Right lobe of liver (tissue), 6 donors: ENCODE results near the gene TRHDE. TPM values are rescaled to one million over a fixed set of nuclear protein-coding genes. Genes with fewer than 3 reads are reported as not detected.

Source experiments
- ATAC-seq, 4 donors: fragments of 200-7000 bp; cut with Tn5 transposase; one replicate each; pipeline ENCODE4 v1.9.1; 2020; ENCODE audit warnings: mild to moderate bottlenecking in 4 of 4, moderate library complexity in 4 of 4
- DNase-seq, 3 donors: peaks; one replicate each; pipeline ENCODE4 v3.0.0-alpha.2; 2020
- H3K27ac ChIP-seq, 3 donors: fragments of 200-600 bp; one replicate each; pipeline ENCODE4 v1.8.0; 2022
- H3K27me3 ChIP-seq, 2 donors: fragments of 200-600 bp; one replicate each; pipeline ENCODE4 v1.8.0; 2022
- H3K36me3 ChIP-seq, 4 donors: fragments of 200-600 bp; sonication (generic) in 1 of 4; one replicate each; pipeline versions ENCODE4 v1.5.1 to v1.8.0; 2017 to 2022; ENCODE audit warnings: control low read depth in 1 of 4
- H3K4me1 ChIP-seq, 4 donors: fragments of 200-600 bp; sonication (generic) in 1 of 4; one replicate each; pipeline versions ENCODE4 v1.5.1 to v1.8.0; 2017 to 2022; ENCODE audit warnings: control low read depth in 1 of 4
- H3K4me3 ChIP-seq, 3 donors: fragments of 200-600 bp; one replicate each; pipeline ENCODE4 v1.8.0; 2022
- H3K9me3 ChIP-seq, 4 donors: fragments of 200-600 bp; sonication (generic) in 1 of 4; one replicate each; pipeline versions ENCODE4 v1.5.1 to v1.8.0; 2017 to 2022; ENCODE audit warnings: control low read depth in 1 of 4
- POLR2A ChIP-seq: fragments of 450-650 bp; IDR thresholded peaks from one replicate; pipeline ENCODE4 v1.6.1; 2017; ENCODE audit warnings: antibody characterized with exemption, mild to moderate bottlenecking
- WGBS: methylation state at CpG from one replicate; pipeline ENCODE4 v1.1.6; 2018; ENCODE audit warnings: low coverage, low lambda C conversion rate; ENCODE audit not compliant: insufficient coverage; ENCODE audit errors: missing lambda C conversion rate; 5-methylcytosine and 5-hydroxymethylcytosine counted together
- intact Hi-C, 2 donors: fragments of 100-400 bp; cut with DNase I; formaldehyde crosslinking; loops; one replicate each; pipeline versions ENCODE4 v1.11.2 to v1.14.1; 2022
- total RNA-seq, 6 experiments: library from RNA; depleted of rRNA in 2 of 6; stranded (reverse); fragments of >200 nt in 2 of 6; fragmentation: NEBNext Ultra II Directional in 3 of 6; extraction: Animal tissue kit (Norgen Biotek cat#: 25700) in 3 of 6; gene quantifications; one replicate each; pipeline versions ENCODE4 v1.1.0 to v1.2.4, GENCODE V29; 2016 to 2023
- TF ChIP-seq, protein P1 (sequence below), 4 donors: fragments of 200-600 bp in 3 of 4; fragments of 450-650 bp in 1 of 4; IDR thresholded peaks; one replicate each; pipeline versions ENCODE4 v1.5.1 to v1.8.0; 2016 to 2022; ENCODE audit warnings: antibody characterized with exemption in 4 of 4, mild to moderate bottlenecking in 2 of 4
- donor health status: DM: no; HTN: yes; CAD: no.
- donor health status: DM: no; HTN: no; CAD: no.
- donor health status: DM: no; HTN: no; CAD: no.
- donor health status: DM: no; HTN: yes; CAD: no.
- donor health status: DM: no; HTN: yes; CAD: no.

Gene TRHDE
- total RNA-seq, 6 experiments from 2014 or later, result 0.10 to 4.3 (median 0.90) TPM

DNA sequence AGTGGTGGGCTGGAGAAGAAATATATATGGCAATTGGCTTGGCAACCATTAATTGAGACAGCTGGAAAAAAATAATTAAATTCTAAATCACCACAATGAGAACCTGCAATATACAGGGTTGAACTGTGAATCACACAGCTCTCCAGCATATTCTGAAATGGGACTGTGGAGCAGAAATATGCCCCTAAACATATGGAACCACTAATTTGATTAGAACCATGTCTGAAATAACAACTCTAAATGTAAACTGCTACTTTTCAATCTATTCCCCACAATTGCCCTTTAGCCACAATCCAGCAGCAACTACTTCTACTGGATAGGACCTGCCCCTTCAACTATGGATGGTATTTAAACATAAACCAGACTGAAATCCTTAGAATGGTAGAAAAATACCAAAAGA lies 330.4 kb downstream of the TRHDE start:
- intact Hi-C loops, result no loop called here
- Histone ChIP-seq H3K36me3 (no peaks in the 10 kb centered on the region), H3K27me3 (no peaks in the 10 kb centered on the region), H3K4me1 (no peaks in the 10 kb centered on the region), H3K4me3 (no peak overlapping the region), H3K27ac (no peak overlapping the region), H3K9me3 (no peaks in the 10 kb centered on the region)
- no peak for DNase-seq
- no peak for ATAC-seq
- no peak for TF ChIP-seq POLR2A
- TF ChIP-seq, protein P1, sequence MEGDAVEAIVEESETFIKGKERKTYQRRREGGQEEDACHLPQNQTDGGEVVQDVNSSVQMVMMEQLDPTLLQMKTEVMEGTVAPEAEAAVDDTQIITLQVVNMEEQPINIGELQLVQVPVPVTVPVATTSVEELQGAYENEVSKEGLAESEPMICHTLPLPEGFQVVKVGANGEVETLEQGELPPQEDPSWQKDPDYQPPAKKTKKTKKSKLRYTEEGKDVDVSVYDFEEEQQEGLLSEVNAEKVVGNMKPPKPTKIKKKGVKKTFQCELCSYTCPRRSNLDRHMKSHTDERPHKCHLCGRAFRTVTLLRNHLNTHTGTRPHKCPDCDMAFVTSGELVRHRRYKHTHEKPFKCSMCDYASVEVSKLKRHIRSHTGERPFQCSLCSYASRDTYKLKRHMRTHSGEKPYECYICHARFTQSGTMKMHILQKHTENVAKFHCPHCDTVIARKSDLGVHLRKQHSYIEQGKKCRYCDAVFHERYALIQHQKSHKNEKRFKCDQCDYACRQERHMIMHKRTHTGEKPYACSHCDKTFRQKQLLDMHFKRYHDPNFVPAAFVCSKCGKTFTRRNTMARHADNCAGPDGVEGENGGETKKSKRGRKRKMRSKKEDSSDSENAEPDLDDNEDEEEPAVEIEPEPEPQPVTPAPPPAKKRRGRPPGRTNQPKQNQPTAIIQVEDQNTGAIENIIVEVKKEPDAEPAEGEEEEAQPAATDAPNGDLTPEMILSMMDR (IDR thresholded peaks at IDR 0.05), result no peak

- Histone ChIP-seq H3K36me3 (no peaks in the 10 kb centered on the region), H3K27me3 (no peaks in the 10 kb centered on the region), H3K4me1 (no peaks in the 10 kb centered on the region), H3K4me3 (no peak overlapping the region), H3K9me3 (no peaks in the 10 kb centered on the region), H3K27ac (no peak overlapping the region)
- intact Hi-C loops, result no loop called here
- TF ChIP-seq POLR2A, result no peak
- TF ChIP-seq, protein P1 (IDR thresholded peaks at IDR 0.05), result no peak
- no peak for ATAC-seq
- no peak for DNase-seq
- WGBS, result 55% methylated on average over 2 of the region's 2 CpGs
Observed at GRCh38 chr12:72605975-72606374, 333.8 kb downstream of the TRHDE start.

GRCh38 chr12:72610342-72610741 lies 338.2 kb downstream of the TRHDE start:
- no peak overlapping the region for H3K4me3 ChIP-seq
- no peaks in the 10 kb centered on the region for H3K4me1 ChIP-seq
- intact Hi-C loops, result no loop called here
- no peaks in the 10 kb centered on the region for H3K36me3 ChIP-seq
- 60% methylated on average over 9 of the region's 10 CpGs for WGBS
- no peak for ATAC-seq
- H3K27ac ChIP-seq, result no peak overlapping the region
- TF ChIP-seq POLR2A, result no peak
- TF ChIP-seq, protein P1 (IDR thresholded peaks at IDR 0.05), result no peak
- H3K9me3 ChIP-seq, result no peaks in the 10 kb centered on the region
- no peak for DNase-seq
- H3K27me3 ChIP-seq, result no peaks in the 10 kb centered on the region

DNA sequence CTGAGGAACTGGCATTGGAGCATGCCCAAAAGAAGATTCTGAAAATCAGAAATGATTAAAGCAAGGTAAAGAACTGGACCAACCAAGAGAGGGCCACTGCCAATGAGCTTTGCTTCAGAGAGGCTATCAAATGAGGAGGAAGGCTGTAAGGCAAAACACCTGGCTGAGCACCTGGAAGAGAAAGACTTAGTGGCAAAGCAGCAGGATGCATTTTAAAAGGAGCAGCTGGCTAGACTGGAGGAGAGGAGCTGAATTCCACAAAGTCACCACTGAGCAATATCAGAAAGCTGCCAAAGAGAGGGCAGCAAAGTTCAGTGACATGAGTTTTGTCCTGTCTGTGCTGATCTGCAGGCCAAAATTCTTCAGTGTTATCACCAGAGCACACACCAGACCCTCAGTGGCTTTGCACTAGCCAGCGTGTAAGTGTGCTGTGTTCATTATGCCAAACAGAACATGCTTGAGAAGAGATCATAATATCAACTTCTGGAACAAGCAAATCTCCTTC lies 338.7 kb downstream of the TRHDE start:
- ATAC-seq, result peak; percentile 46 to 77 (median 68)

More for the DNA sequence above, 338.7 kb downstream of the TRHDE start:
- Histone ChIP-seq H3K27me3 (no peaks in the 10 kb centered on the region), H3K4me1 (no peaks in the 10 kb centered on the region), H3K4me3 (no peak overlapping the region), H3K27ac (no peak overlapping the region), H3K36me3 (no peaks in the 10 kb centered on the region), H3K9me3 (no peaks in the 10 kb centered on the region)
- TF ChIP-seq, protein P1 (IDR thresholded peaks at IDR 0.05), result no peak
- TF ChIP-seq POLR2A, result no peak
- intact Hi-C loops, result no loop called here
- DNase-seq, result peak in 1 of 3 donors; percentile 41
- WGBS, result 20% methylated on average over 1 of the region's 1 CpG
